RWPE1 (cell line): ENCODE measurements around the gene ZBTB17.
A peak's percentile ranks its signal among the peaks of the same experiment; 100 is the strongest.
"Not testable (repeated sequence)": the region's sequence is repeated elsewhere in the genome, so short reads cannot be mapped to it uniquely, and the experiment has no call there.

ENCODE experiments used
- CTCF ChIA-PET: fragments of 350-600 bp; sonication (Branson Sonifier 250); formaldehyde crosslinking; extraction: SDS; loops from one replicate; lab custom pipeline; 2021; lab: Yijun Ruan, JAX
- POLR2A ChIA-PET: fragments of 400-600 bp; formaldehyde crosslinking; extraction: SDS; loops from one replicate; lab custom pipeline; 2020; ENCODE audit warnings: antibody characterized with exemption; ENCODE audit not compliant: low non-redundant PET; lab: Yijun Ruan, JAX
- DNase-seq: peaks from one replicate; pipeline ENCODE4 v3.0.0; 2012; ENCODE audit warnings: low spot score
- H3K27ac ChIP-seq: fragments of 450-650 bp; 2 replicates; pipeline ENCODE4 v1.5.1; 2017
- TF ChIP-seq, protein P1 (sequence below): fragments of 450-650 bp; conservative IDR thresholded peaks from 2 replicates; pipeline ENCODE4 v1.5.1; 2017; ENCODE audit warnings: low read depth, mild to moderate bottlenecking

Gene ZBTB17

DNA sequence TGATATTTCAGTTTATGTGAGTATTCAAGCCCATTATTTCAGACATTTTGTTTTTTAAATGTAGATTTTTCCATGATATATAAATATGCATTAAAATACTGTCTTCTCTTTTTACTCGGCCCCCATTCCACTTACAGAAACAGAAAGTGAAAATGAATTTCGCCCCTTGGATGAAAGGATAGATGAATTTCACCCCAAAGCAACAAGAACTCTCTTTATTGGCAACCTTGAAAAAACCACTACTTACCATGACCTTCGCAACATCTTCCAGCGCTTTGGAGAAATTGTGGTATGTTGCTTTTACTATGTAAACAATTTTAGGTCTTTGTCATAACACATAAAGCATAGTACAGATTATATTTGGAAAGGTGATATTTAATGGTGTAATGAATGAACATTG lies 59.9 kb downstream of the ZBTB17 start:
- ChIA-PET CTCF (interaction anchor here (0.6 to 0.7 kb wide), 3 partner anchors 48 to 117 kb away, joined by 3 to 7 read pairs (median 4); no protein-coding TSS in a partner anchor), POLR2A (interaction anchor here (0.7 kb wide), 1 partner anchor 80 kb away, joined by 3 read pairs; no protein-coding TSS in a partner anchor)
- TF ChIP-seq, protein P1, sequence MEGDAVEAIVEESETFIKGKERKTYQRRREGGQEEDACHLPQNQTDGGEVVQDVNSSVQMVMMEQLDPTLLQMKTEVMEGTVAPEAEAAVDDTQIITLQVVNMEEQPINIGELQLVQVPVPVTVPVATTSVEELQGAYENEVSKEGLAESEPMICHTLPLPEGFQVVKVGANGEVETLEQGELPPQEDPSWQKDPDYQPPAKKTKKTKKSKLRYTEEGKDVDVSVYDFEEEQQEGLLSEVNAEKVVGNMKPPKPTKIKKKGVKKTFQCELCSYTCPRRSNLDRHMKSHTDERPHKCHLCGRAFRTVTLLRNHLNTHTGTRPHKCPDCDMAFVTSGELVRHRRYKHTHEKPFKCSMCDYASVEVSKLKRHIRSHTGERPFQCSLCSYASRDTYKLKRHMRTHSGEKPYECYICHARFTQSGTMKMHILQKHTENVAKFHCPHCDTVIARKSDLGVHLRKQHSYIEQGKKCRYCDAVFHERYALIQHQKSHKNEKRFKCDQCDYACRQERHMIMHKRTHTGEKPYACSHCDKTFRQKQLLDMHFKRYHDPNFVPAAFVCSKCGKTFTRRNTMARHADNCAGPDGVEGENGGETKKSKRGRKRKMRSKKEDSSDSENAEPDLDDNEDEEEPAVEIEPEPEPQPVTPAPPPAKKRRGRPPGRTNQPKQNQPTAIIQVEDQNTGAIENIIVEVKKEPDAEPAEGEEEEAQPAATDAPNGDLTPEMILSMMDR: no peak
- no peak for DNase-seq
- H3K27ac ChIP-seq: peak overlapping the region; percentile 82; the same call in 1 of the 2 replicates

DNA sequence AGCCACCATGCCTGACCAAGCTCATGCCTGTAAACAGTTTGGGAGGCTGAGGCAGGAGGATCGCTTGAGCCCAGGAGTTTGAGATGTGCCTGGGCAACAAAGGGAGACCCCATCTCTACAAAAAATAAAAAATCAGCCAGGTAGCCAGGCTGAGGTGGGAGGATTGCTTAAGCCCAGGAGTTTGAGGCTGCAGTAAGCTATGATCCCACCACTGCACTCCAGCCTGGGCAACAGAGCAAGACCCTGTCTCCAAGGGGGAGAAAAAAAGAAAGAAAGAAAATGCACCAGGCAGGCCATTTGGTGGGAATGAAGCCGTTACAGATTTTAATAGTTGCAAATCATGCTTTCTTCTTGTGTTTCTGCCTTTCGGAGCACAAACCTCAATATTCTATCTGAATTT lies 62.3 kb downstream of the ZBTB17 start:
- CTCF ChIA-PET: interaction anchor here (0.5 to 0.7 kb wide), 3 partner anchors 12 to 121 kb away, joined by 3 to 7 read pairs (median 4); no protein-coding TSS in a partner anchor
- DNase-seq: not testable (repeated sequence)
- peak overlapping the region; percentile 32; the same call in 1 of the 2 replicates for H3K27ac ChIP-seq
- POLR2A ChIA-PET: interaction anchor here (0.6 kb wide), 2 partner anchors 36 to 54 kb away, joined by 3 to 7 read pairs; no protein-coding TSS in a partner anchor

DNA sequence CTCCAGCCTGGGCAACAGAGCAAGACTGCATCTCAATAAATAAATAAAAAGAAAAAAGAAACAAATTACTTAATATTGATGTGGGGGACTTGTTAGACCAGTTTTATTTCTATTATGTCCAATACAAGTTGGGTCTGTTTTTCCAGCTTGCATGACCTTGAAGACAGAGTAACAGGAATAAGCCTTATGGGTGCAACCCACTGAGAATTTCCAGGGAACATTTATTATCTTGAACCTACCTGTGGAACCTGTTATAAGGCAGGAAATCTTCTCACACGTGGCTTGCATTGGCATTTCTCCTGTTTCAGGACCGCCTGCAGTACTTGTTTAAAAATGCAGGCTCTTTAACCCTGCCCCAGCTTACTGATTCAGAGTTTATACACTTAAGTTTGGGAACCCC lies 64.0 kb downstream of the ZBTB17 start:
- no peak for DNase-seq
- ChIA-PET CTCF (no interaction called here), POLR2A (no interaction called here)
- H3K27ac ChIP-seq: 0 out of 2 replicates have a peak overlapping the region, but pooled peaks have one; percentile 15
- TF ChIP-seq, protein P1: no peak

DNA sequence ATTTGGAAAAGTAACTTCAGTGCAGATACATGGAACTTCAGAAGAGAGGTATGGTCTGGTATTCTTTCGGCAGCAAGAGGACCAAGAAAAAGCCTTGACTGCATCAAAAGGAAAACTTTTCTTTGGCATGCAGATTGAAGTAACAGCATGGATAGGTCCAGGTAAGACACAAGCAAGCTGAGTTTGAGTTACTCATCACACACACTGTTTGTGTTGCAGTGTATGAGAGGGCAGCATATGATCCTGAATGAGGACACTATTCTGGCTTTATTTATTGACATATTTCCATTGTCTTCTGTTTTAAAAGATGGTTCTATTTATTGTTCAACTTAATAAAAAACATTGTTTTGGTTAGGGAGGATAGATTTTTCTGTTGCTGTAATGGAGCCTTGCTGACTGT lies 64.8 kb downstream of the ZBTB17 start:
- DNase-seq: no peak
- ChIA-PET POLR2A (no interaction called here), CTCF (interaction anchor here (0.6 kb wide), 1 partner anchor 101 kb away, joined by 4 read pairs; no protein-coding TSS in a partner anchor)
- TF ChIP-seq, protein P1: no peak
- no peak overlapping the region for H3K27ac ChIP-seq

DNA sequence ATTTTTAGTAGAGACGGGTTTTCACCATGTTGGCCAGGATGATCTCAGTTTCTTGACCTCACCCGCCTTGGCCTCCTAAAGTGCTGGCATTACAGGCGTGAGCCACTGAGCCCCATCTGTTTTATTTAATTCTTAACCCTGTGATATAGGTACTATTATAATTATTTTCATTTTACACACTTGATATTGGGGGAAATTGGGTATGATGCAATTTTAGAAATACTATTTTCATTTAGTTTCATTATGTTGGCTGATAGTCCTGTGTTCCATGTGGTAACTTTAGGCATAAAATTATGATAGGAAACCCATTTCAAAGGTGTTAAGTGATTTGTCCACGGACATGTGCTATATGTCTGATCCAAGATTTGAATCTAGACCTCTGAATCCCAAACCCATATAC lies 67.3 kb downstream of the ZBTB17 start:
- ChIA-PET CTCF (no interaction called here), POLR2A (no interaction called here)
- TF ChIP-seq, protein P1: no peak
- no peak for DNase-seq
- H3K27ac ChIP-seq: 0 out of 2 replicates have a peak overlapping the region, but pooled peaks have one; percentile 20

DNA sequence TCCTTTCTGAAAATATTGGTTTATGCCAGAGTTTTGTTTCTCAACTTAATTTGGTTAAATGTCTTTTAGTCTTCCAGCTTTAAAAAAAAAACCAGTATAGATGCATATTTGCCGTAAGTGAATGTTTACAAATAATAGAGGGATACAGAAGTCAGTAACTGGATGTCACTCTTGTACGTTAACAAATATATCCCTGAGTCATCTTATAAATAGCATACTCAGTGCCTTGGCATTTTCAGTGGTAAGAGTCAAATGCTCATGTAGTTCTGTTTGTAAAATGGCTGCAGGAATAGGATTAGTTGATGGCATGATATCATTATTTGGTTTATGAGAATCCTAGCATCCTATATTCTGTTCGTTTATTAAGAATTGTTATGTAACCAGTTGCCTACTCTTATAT lies 73.0 kb downstream of the ZBTB17 start:
- TF ChIP-seq, protein P1: no peak
- CTCF ChIA-PET: no interaction called here
- H3K27ac ChIP-seq: no peak overlapping the region
- peak; percentile 33 for DNase-seq
- POLR2A ChIA-PET: no interaction called here

DNA sequence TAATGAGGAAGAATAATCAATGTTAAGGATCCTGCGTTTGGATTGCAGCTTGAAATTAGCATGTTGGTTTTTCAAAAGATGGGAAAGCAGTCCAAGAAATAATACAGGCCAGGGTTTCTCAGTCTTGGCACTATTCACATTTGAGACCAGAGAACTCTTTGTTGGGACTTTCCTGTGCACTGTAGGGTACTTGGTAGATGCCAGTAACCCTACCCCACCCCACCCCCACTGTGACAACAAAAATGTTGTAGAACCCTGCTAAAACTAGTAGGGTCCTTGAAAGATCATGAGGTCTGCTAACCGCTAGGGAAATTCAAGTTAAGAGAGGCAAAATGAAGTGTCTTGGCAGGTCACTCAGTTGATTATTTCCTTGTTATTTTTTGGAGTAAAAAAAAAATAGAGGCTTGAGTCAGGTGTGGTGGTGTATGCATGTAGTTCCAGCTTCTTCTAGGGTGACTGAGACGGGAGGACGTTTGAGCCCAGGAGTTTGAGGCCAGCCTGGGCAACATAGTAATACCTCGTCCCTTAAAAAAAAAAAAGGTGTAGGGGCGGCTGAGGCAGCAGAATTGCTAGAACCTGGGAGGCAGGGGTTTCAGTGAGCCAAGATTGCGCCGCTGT lies 75.1 kb downstream of the ZBTB17 start:
- ChIA-PET POLR2A (no interaction called here), CTCF (no interaction called here)
- TF ChIP-seq, protein P1: no peak
- DNase-seq: no peak
- H3K27ac ChIP-seq: 0 out of 2 replicates have a peak overlapping the region, but pooled peaks have one; percentile 20
